ENCODE results near the gene MYCL.

Gene MYCL

GRCh38 chr1:39901714-39902459 lies at the start of gene MYCL:
MYCL (minus strand) TSS chr1:39901917; CDS start chr1:39901434, 483 bp downstream.
- peak; percentile 74 for DNase-seq

GRCh38 chr1:39949891-39950290 lies 48.2 kb upstream of the MYCL start:
- DNase-seq = no peak

- DNase-seq = no peak
These were observed 45.5 kb upstream of the MYCL start for GRCh38 chr1:39947260-39947659.

- no peak for DNase-seq
These were observed 44.5 kb upstream of the MYCL start for GRCh38 chr1:39946216-39946615.

- no peak for DNase-seq
These were observed 42.8 kb upstream of the MYCL start for GRCh38 chr1:39944410-39945112.

- DNase-seq = no peak
These were observed 42.0 kb upstream of the MYCL start for GRCh38 chr1:39943471-39944290.

GRCh38 chr1:39940980-39941871 lies 39.5 kb upstream of the MYCL start:
- no peak for DNase-seq

GRCh38 chr1:39940253-39940652 lies 38.5 kb upstream of the MYCL start:
- DNase-seq = no peak

GRCh38 chr1:39938856-39939255 lies 37.1 kb upstream of the MYCL start:
- no peak for DNase-seq

- DNase-seq = no peak
These were observed 35.2 kb upstream of the MYCL start for GRCh38 chr1:39936724-39937491.

- DNase-seq = peak; percentile 11
These were observed 32.5 kb upstream of the MYCL start for GRCh38 chr1:39933956-39934941.

- DNase-seq = no peak
These were observed 27.3 kb upstream of the MYCL start for GRCh38 chr1:39928809-39929587.

GRCh38 chr1:39927538-39927937 lies 25.8 kb upstream of the MYCL start:
- DNase-seq = no peak

- no peak for DNase-seq
These were observed 25.1 kb upstream of the MYCL start for GRCh38 chr1:39926820-39927219.

GRCh38 chr1:39926343-39926793 lies 24.7 kb upstream of the MYCL start:
- DNase-seq = no peak

- no peak for DNase-seq
These were observed 24.1 kb upstream of the MYCL start for GRCh38 chr1:39925721-39926342.

GRCh38 chr1:39922251-39922688 lies 20.6 kb upstream of the MYCL start:
- no peak for DNase-seq

GRCh38 chr1:39919545-39919944 lies 17.8 kb upstream of the MYCL start:
- DNase-seq = peak; percentile 76

GRCh38 chr1:39917825-39918224 lies 16.1 kb upstream of the MYCL start:
- DNase-seq = no peak
